Lung (tissue), 12 donors: Measurements from ENCODE around the gene RHEB. TPM values are rescaled to one million over a fixed set of nuclear protein-coding genes. Genes with fewer than 3 reads are reported as not detected.

Source experiments
- ATAC-seq: fragments of 200-7000 bp; cut with Tn5 transposase; one replicate; pipeline ENCODE4 v1.9.1; 2020; ENCODE audit warnings: moderate number of reproducible peaks; ENCODE audit not compliant: insufficient read depth, low FRiP score
- DNase-seq, 3 donors: peaks; one replicate each; pipeline ENCODE4 v3.0.0-alpha.2; 2013 to 2017
- H3K27ac ChIP-seq, 2 donors: one replicate each; pipeline ENCODE4 v1.5.1; 2013; ENCODE audit warnings: mild to moderate bottlenecking in 2 of 2, moderate library complexity in 2 of 2, control low read depth in 1 of 2, inconsistent platforms in 1 of 2, low read depth in 1 of 2, low read length in 1 of 2
- H3K27me3 ChIP-seq, 3 donors: one replicate each; pipeline ENCODE4 v1.5.1; 2013; ENCODE audit warnings: low read length in 2 of 3; ENCODE audit not compliant: control insufficient read depth in 3 of 3, insufficient read depth in 3 of 3
- H3K36me3 ChIP-seq, 4 donors: one replicate each; pipeline ENCODE4 v1.5.1; 2013; ENCODE audit warnings: low read length in 4 of 4, mild to moderate bottlenecking in 1 of 4, moderate library complexity in 1 of 4; ENCODE audit not compliant: control insufficient read depth in 4 of 4, insufficient read depth in 4 of 4
- H3K4me1 ChIP-seq, 5 donors: one replicate each; pipeline ENCODE4 v1.5.1; 2013; ENCODE audit warnings: low read length in 5 of 5, mild to moderate bottlenecking in 2 of 5, moderate library complexity in 1 of 5; ENCODE audit not compliant: control insufficient read depth in 5 of 5, insufficient read depth in 5 of 5
- H3K4me3 ChIP-seq: one replicate; pipeline ENCODE4 v1.5.1; 2013; ENCODE audit warnings: mild to moderate bottlenecking, control low read depth, moderate library complexity
- H3K9ac ChIP-seq, 2 donors: one replicate each; pipeline ENCODE4 v1.5.1; 2013; ENCODE audit warnings: low read length in 2 of 2, control low read depth in 1 of 2; ENCODE audit not compliant: insufficient read depth in 1 of 2
- H3K9me3 ChIP-seq, 4 donors: one replicate each; pipeline ENCODE4 v1.5.1; 2013; ENCODE audit warnings: low read length in 3 of 4, mild to moderate bottlenecking in 1 of 4, moderate library complexity in 1 of 4; ENCODE audit not compliant: control insufficient read depth in 4 of 4, insufficient read depth in 3 of 4
- WGBS, 2 donors: extraction: QIAGEN DNeasy Blood & Tissue Kit; methylation state at CpG; one replicate each; pipeline ENCODE4 v1.1.7; 2013; 5-methylcytosine and 5-hydroxymethylcytosine counted together
- polyA plus RNA-seq, 2 donors: library from polyadenylated mRNA; stranded (reverse); fragments of 200-250 nt; gene quantifications; one replicate each; pipeline ENCODE4 v1.2.1, GENCODE V29; 2013
- total RNA-seq, 2 donors: library from RNA; depleted of rRNA in 1 of 2; stranded (reverse); fragments of >200 nt in 1 of 2; gene quantifications; one replicate each; pipeline ENCODE4 v1.2.1, GENCODE V29; 2014 to 2021
- TF ChIP-seq, protein P1 (sequence below): IDR thresholded peaks from 2 replicates; pipeline ENCODE4 v1.5.1; 2012; ENCODE audit warnings: mild to moderate bottlenecking; ENCODE audit errors: control extremely low read depth, extremely low read depth
- donor health status: control.
- donor health status: control.
- donor health status: Bipolar disorder and iron deficiency.
- donor health status: healthy.
- donor health status: DM: yes; HTN: yes; CAD: no.

The RHEB gene
- total and polyA plus RNA-seq, 4 donors: 65.6 to 117 (median 83.8) TPM

DNA sequence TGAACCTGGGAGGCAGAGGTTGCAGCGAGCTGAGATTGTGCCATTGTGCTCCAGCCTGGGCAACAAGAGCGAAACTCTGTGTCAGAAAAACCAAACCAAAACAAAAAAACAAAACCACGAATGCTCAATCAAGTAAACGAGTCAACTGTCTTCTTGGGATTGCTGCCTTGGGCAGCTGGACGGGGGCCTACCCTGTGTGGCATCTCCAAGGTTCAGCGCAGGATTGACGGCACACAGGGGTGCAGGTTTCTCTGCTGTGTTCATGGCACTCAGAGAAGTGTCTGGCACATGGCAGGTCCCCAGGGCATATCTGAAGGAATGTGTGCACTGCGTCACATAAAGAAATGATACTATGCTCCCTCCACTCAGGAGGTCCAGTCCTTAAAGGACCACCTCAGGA, 54.5 kb downstream of the RHEB start:
- no peak overlapping the region for H3K4me3 ChIP-seq
- H3K27ac ChIP-seq: peak overlapping the region in 1 of 2 donors; percentile 11
- no peak overlapping the region for H3K9ac ChIP-seq
- TF ChIP-seq, protein P1, sequence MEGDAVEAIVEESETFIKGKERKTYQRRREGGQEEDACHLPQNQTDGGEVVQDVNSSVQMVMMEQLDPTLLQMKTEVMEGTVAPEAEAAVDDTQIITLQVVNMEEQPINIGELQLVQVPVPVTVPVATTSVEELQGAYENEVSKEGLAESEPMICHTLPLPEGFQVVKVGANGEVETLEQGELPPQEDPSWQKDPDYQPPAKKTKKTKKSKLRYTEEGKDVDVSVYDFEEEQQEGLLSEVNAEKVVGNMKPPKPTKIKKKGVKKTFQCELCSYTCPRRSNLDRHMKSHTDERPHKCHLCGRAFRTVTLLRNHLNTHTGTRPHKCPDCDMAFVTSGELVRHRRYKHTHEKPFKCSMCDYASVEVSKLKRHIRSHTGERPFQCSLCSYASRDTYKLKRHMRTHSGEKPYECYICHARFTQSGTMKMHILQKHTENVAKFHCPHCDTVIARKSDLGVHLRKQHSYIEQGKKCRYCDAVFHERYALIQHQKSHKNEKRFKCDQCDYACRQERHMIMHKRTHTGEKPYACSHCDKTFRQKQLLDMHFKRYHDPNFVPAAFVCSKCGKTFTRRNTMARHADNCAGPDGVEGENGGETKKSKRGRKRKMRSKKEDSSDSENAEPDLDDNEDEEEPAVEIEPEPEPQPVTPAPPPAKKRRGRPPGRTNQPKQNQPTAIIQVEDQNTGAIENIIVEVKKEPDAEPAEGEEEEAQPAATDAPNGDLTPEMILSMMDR: no peak
- no peak for ATAC-seq
- H3K27me3 ChIP-seq: no peaks in the 10 kb centered on the region
- WGBS, 2 donors: 93 to 97% methylated on average over 8 of the region's 8 CpGs
- peaks cover 0 to 7% (median under 1%) of the 10 kb centered on the region in 4 donors for H3K9me3 ChIP-seq
- peaks cover 0 to 8% (median 4%) of the 10 kb centered on the region in 5 donors for H3K4me1 ChIP-seq
- peaks cover 12 to 35% (median 26%) of the 10 kb centered on the region in 4 donors for H3K36me3 ChIP-seq
- no peak for DNase-seq

DNA sequence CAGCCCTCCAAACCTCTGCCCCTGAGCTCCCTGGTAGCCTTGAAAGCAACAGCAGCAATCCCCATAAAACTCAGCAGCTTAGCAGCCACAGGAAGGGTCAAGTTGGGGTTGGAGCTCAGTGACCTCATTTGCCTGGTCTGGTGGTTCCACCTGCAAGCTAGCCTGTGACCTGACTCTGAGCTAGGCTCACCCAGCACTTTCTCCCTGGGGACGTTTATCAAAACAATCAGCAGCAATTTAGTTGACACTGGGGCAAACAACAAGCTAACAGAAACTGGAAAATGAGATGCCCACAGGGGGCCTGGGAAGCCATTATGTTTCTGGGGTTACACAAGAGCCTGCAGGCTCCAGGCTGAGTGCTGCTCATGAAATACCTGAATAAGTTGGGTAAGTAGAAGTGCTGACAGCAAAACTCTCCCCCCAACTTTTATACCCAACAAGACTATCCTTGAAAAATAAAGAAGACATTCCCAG, 57.4 kb downstream of the RHEB start:
- ATAC-seq (no peak), DNase-seq (no peak)
- TF ChIP-seq, protein P1: no peak
- no peak overlapping the region for H3K4me3 ChIP-seq
- H3K9me3 ChIP-seq: peaks cover 0 to 7% (median under 1%) of the 10 kb centered on the region in 4 donors
- H3K9ac ChIP-seq: no peak overlapping the region
- H3K27ac ChIP-seq: no peak overlapping the region
- H3K27me3 ChIP-seq: no peaks in the 10 kb centered on the region
- peaks cover 0 to 17% (median 13%) of the 10 kb centered on the region in 5 donors for H3K4me1 ChIP-seq
- WGBS, 2 donors: 78 to 82% methylated on average over 1 of the region's 1 CpG
- peaks cover 4 to 17% (median 15%) of the 10 kb centered on the region in 4 donors for H3K36me3 ChIP-seq

DNA sequence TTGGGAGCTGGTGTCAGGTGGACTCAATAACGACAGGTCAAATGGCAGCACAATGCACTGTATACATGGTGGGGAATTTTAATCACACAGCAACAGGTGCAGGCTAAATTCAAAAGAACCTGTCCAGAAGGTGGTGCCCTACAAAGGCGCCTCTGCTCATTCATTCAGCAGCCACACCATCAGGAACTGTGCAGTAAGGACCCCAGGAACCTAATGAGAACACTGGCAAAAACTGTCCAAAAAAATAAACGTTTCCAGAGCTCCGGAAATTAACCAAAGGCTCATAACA, 57.8 kb downstream of the RHEB start:
- Histone ChIP-seq H3K27me3 (no peaks in the 10 kb centered on the region), H3K9ac (no peak overlapping the region), H3K4me3 (no peak overlapping the region), H3K36me3 (peaks cover 4 to 17% (median 14%) of the 10 kb centered on the region in 4 donors), H3K9me3 (peaks cover 0 to 7% (median under 1%) of the 10 kb centered on the region in 4 donors), H3K27ac (no peak overlapping the region), H3K4me1 (peaks cover 0 to 17% (median 13%) of the 10 kb centered on the region in 5 donors)
- TF ChIP-seq, protein P1: no peak
- DNase-seq (no peak), ATAC-seq (no peak)
- WGBS, 2 donors: 79 to 82% methylated on average over 4 of the region's 4 CpGs
